Measurements from ENCODE around the gene SCN11A. TPM values are rescaled to one million over a fixed set of nuclear protein-coding genes. Genes with fewer than 3 reads are reported as not detected.

The SCN11A gene
- total and polyA plus RNA-seq, 5 donors: 0.03 to 0.06 (median 0.03) TPM; not detected in 2

DNA sequence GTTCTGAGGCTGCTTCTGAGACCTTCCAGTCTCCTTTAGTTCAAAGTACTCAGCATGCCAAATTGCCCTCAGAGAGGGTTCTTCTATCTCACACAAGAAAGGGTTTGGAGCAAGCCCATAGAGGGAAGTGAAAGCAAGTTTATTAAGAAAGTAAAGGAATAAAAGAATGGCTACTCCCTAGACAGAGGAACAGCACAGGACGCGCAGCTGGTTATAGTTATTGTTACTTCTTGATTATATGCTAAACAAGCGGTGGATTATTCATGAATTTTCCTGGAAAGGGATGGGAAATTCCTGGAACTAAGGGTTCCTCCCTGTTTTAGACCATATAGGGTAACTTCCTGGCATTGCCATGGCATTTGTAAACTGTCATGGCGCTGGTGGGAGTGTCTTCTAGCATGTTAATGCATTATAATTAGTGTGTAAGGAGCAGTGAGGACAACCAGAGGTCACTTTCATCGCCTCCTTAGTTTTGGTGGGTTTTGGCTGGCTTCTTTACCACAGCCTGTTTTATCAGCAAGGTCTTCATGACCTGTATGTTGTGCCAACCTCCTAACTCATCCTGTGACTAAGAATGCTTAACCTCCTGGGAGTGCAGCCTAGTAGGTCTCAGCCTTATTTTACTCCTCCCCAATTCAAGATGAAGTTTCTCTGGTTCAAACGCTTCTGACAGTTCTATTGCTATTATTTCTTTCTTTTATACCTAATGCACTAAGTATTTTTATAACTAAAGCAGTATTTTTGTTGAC lies 26.3 kb downstream of the SCN11A start:
- H3K27me3 ChIP-seq (ENCODE audit: control insufficient read depth, insufficient read depth): no peaks in the 10 kb centered on the region
- no peaks in the 10 kb centered on the region for H3K4me1 ChIP-seq (ENCODE audit: control insufficient read depth, insufficient read depth, low read length)
- H3K9me3 ChIP-seq (ENCODE audit: control insufficient read depth, low read length): no peaks in the 10 kb centered on the region
- no peak overlapping the region for H3K27ac ChIP-seq (ENCODE audit: low read length)
- intact Hi-C loops (cut with DNase I): no loop called here
- ATAC-seq: no peak
- DNase-seq: no peak
- 79% methylated on average over 6 of the region's 6 CpGs for WGBS
- H3K4me3 ChIP-seq (ENCODE audit: low read length): no peak overlapping the region

DNA sequence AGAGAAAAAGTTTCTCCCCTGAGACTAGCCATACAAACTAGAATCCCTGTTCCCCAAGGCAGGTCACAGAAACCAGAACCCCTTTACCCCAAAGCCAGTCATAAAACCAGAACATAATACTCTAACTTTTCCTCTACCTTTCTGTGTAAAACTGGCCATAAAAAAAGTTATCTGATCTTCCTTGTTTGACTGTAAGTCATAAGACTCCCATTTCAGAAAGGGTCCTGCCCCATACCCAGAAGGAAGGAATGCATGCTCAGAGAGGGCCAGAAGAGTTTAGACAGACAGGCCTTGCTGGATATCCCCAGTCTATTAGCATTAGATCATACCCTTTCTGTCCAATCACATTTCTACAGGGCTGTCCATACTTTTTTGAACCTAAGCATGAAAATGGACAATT lies 27.2 kb downstream of the SCN11A start:
- Histone ChIP-seq H3K4me1 (ENCODE audit: control insufficient read depth, insufficient read depth, low read length) (no peaks in the 10 kb centered on the region), H3K27ac (ENCODE audit: low read length) (no peak overlapping the region), H3K9me3 (ENCODE audit: control insufficient read depth, low read length) (no peaks in the 10 kb centered on the region), H3K4me3 (ENCODE audit: low read length) (no peak overlapping the region), H3K27me3 (ENCODE audit: control insufficient read depth, insufficient read depth) (no peaks in the 10 kb centered on the region)
- no peak for ATAC-seq
- intact Hi-C loops (cut with DNase I): no loop called here
- no peak for DNase-seq

GRCh38 chr3:39022286-39022630 lies 29.5 kb downstream of the SCN11A start:
- Histone ChIP-seq H3K4me1 (ENCODE audit: control insufficient read depth, insufficient read depth, low read length) (no peaks in the 10 kb centered on the region), H3K4me3 (ENCODE audit: low read length) (no peak overlapping the region), H3K27ac (ENCODE audit: low read length) (no peak overlapping the region), H3K9me3 (ENCODE audit: control insufficient read depth, low read length) (no peaks in the 10 kb centered on the region), H3K27me3 (ENCODE audit: control insufficient read depth, insufficient read depth) (no peaks in the 10 kb centered on the region)
- intact Hi-C loops (cut with DNase I): no loop called here
- ATAC-seq (no peak), DNase-seq (no peak)

- Histone ChIP-seq H3K4me1 (ENCODE audit: control insufficient read depth, insufficient read depth, low read length) (no peaks in the 10 kb centered on the region), H3K9me3 (ENCODE audit: control insufficient read depth, low read length) (no peaks in the 10 kb centered on the region), H3K27me3 (ENCODE audit: control insufficient read depth, insufficient read depth) (no peaks in the 10 kb centered on the region), H3K27ac (ENCODE audit: low read length) (no peak overlapping the region), H3K4me3 (ENCODE audit: low read length) (no peak overlapping the region)
- WGBS: 84% methylated on average over 4 of the region's 4 CpGs
- DNase-seq (no peak), ATAC-seq (no peak)
- intact Hi-C loops (cut with DNase I): no loop called here
Observed at GRCh38 chr3:39021465-39022285, 30.1 kb downstream of the SCN11A start.

- H3K4me1 ChIP-seq (ENCODE audit: control insufficient read depth, insufficient read depth, low read length): no peaks in the 10 kb centered on the region
- H3K27ac ChIP-seq (ENCODE audit: low read length): no peak overlapping the region
- WGBS: 97% methylated on average over 1 of the region's 1 CpG
- intact Hi-C loops (cut with DNase I): no loop called here
- ATAC-seq: no peak
- no peaks in the 10 kb centered on the region for H3K27me3 ChIP-seq (ENCODE audit: control insufficient read depth, insufficient read depth)
- no peak for DNase-seq
- no peaks in the 10 kb centered on the region for H3K9me3 ChIP-seq (ENCODE audit: control insufficient read depth, low read length)
- no peak overlapping the region for H3K4me3 ChIP-seq (ENCODE audit: low read length)
Observed at GRCh38 chr3:39021029-39021428, 30.7 kb downstream of the SCN11A start.

GRCh38 chr3:39019299-39019698 lies 32.4 kb downstream of the SCN11A start:
- ATAC-seq (no peak), DNase-seq (no peak)
- Histone ChIP-seq H3K27me3 (ENCODE audit: control insufficient read depth, insufficient read depth) (no peaks in the 10 kb centered on the region), H3K4me1 (ENCODE audit: control insufficient read depth, insufficient read depth, low read length) (no peaks in the 10 kb centered on the region), H3K4me3 (ENCODE audit: low read length) (no peak overlapping the region), H3K9me3 (ENCODE audit: control insufficient read depth, low read length) (no peaks in the 10 kb centered on the region), H3K27ac (ENCODE audit: low read length) (no peak overlapping the region)
- intact Hi-C loops (cut with DNase I): no loop called here
- 86% methylated on average over 2 of the region's 2 CpGs for WGBS

GRCh38 chr3:39015418-39015817 lies 36.3 kb downstream of the SCN11A start:
- no peak overlapping the region for H3K27ac ChIP-seq (ENCODE audit: low read length)
- no peaks in the 10 kb centered on the region for H3K9me3 ChIP-seq (ENCODE audit: control insufficient read depth, low read length)
- DNase-seq (no peak), ATAC-seq (no peak)
- WGBS: 86% methylated on average over 3 of the region's 3 CpGs
- intact Hi-C loops (cut with DNase I): no loop called here
- no peak overlapping the region for H3K4me3 ChIP-seq (ENCODE audit: low read length)
- H3K4me1 ChIP-seq (ENCODE audit: control insufficient read depth, insufficient read depth, low read length): no peaks in the 10 kb centered on the region
- H3K27me3 ChIP-seq (ENCODE audit: control insufficient read depth, insufficient read depth): no peaks in the 10 kb centered on the region

DNA sequence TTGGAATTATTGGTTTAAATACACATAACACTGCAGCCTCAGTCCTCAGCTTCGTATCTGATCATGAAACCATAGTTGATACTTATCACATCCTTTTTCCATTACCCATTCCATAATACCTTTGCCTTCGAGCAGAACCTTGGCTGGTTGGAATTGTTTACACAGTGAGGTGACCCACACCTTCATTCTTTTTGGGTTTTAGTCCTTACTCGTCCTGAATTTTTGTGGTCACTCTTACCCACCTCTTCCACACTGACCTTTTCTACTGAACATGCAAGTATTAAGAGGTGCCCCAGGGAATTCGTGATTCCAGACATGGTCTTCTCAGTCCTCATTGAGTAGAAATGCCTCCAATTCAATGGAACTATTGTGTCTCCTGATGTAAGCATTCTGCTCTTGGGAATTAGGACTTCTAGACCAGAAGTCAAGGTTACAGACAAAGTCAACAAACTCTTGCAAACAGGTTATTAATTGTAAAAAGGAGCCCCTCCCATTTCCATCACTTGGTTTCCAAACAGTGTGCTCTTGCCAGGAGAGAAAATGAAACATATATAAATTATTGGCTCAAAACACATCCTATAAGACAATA lies 37.7 kb downstream of the SCN11A start:
- no peaks in the 10 kb centered on the region for H3K27me3 ChIP-seq (ENCODE audit: control insufficient read depth, insufficient read depth)
- H3K27ac ChIP-seq (ENCODE audit: low read length): no peak overlapping the region
- H3K4me3 ChIP-seq (ENCODE audit: low read length): no peak overlapping the region
- no peaks in the 10 kb centered on the region for H3K9me3 ChIP-seq (ENCODE audit: control insufficient read depth, low read length)
- DNase-seq (no peak), ATAC-seq (no peak)
- WGBS: 71% methylated on average over 4 of the region's 4 CpGs
- no peaks in the 10 kb centered on the region for H3K4me1 ChIP-seq (ENCODE audit: control insufficient read depth, insufficient read depth, low read length)
- intact Hi-C loops (cut with DNase I): no loop called here

GRCh38 chr3:39013289-39013688 lies 38.5 kb downstream of the SCN11A start:
- Histone ChIP-seq H3K4me1 (ENCODE audit: control insufficient read depth, insufficient read depth, low read length) (no peaks in the 10 kb centered on the region), H3K27ac (ENCODE audit: low read length) (no peak overlapping the region), H3K9me3 (ENCODE audit: control insufficient read depth, low read length) (no peaks in the 10 kb centered on the region), H3K4me3 (ENCODE audit: low read length) (no peak overlapping the region), H3K27me3 (ENCODE audit: control insufficient read depth, insufficient read depth) (no peaks in the 10 kb centered on the region)
- WGBS: 9% methylated on average over 2 of the region's 2 CpGs
- intact Hi-C loops (cut with DNase I): no loop called here
- peak in 1 of 2 donors; percentile 60 for ATAC-seq
- no peak for DNase-seq

DNA sequence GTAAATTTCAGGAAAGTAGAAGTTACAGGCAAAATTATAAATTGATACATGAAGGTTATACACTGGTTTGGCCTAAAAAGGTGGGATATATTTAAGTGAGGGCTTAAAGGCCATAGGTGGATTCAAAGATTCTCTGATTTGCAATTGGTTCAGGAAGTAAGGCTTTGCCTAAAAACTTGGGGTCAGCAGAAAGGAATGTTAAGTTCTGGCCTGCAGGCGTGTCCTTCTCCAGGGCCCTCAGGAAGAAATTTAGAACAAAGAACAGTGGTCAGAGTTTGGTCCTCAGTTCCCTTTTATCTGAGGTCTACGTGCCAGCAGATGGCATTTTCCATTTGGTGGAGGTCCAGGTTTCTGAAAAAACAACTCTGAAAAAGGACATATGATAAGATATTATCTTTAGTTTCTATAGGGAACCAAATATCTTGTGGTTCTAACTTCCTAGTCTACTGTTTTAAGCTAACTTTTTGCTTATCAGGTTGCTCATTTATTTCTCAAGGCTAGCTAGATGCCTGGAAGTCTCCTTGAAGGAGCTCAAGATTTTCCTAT lies 40.5 kb downstream of the SCN11A start:
- WGBS: 44% methylated on average over 2 of the region's 2 CpGs
- no peaks in the 10 kb centered on the region for H3K4me1 ChIP-seq (ENCODE audit: control insufficient read depth, insufficient read depth, low read length)
- DNase-seq (no peak), ATAC-seq (no peak)
- no peaks in the 10 kb centered on the region for H3K27me3 ChIP-seq (ENCODE audit: control insufficient read depth, insufficient read depth)
- H3K4me3 ChIP-seq (ENCODE audit: low read length): no peak overlapping the region
- H3K9me3 ChIP-seq (ENCODE audit: control insufficient read depth, low read length): no peaks in the 10 kb centered on the region
- intact Hi-C loops (cut with DNase I): no loop called here
- H3K27ac ChIP-seq (ENCODE audit: low read length): no peak overlapping the region

DNA sequence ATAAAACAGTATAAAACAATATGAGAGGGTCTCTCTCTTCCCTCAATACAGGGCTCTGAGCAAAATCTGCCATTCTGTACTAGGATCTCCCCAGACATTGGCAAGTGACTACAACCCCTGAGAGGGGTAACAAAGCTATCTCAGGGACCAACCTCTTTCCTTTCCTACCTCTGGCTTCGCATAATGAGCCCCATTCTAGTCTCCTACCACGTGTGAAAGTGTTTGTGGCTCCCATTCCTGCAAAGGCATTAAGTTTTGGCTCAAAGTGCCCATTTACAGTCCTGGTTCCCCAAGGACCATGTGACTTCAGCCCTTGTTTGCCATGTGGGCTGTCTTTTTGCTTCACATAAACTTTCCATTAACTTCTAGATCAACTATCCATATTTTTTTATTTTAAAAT lies 46.4 kb downstream of the SCN11A start:
- ATAC-seq: no peak
- intact Hi-C loops (cut with DNase I): no loop called here
- WGBS: 41% methylated on average over 2 of the region's 2 CpGs

More for the DNA sequence above, 46.4 kb downstream of the SCN11A start:
- Histone ChIP-seq H3K27ac (ENCODE audit: low read length) (no peak overlapping the region), H3K27me3 (ENCODE audit: control insufficient read depth, insufficient read depth) (no peaks in the 10 kb centered on the region), H3K4me1 (ENCODE audit: control insufficient read depth, insufficient read depth, low read length) (no peaks in the 10 kb centered on the region), H3K9me3 (ENCODE audit: control insufficient read depth, low read length) (no peaks in the 10 kb centered on the region), H3K4me3 (ENCODE audit: low read length) (no peak overlapping the region)
- no peak for DNase-seq

Data from right cardiac atrium (tissue), 5 donors.